A549 (cell line): ENCODE measurements around the gene DBR1. TPM values are rescaled to one million over a fixed set of nuclear protein-coding genes. Genes with fewer than 3 reads are reported as not detected.

ENCODE experiments used
- ATAC-seq, 2 experiments: fragments of 200-7000 bp in 1 of 2; fragments of >200 bp in 1 of 2; cut with Nextera tagmentation in 1 of 2; cut with Tn5 transposase in 1 of 2; 3 replicates each; pipeline versions ENCODE4 v1.8.0 to v1.9.1; 2018 to 2020; ENCODE audit warnings: mild to moderate bottlenecking in 1 of 2, moderate library complexity in 1 of 2
- CTCF ChIA-PET: fragments of 300-600 bp; sonication (Branson Sonifier 250); formaldehyde crosslinking; extraction: SDS; loops from one replicate; lab custom pipeline; 2021; ENCODE audit warnings: antibody characterized with exemption, inconsistent platforms; lab: Yijun Ruan, JAX
- POLR2A ChIA-PET: fragments of 350-600 bp; formaldehyde crosslinking; extraction: SDS; loops from one replicate; lab custom pipeline; 2021; ENCODE audit warnings: antibody characterized with exemption, inconsistent platforms; lab: Yijun Ruan, JAX
- DNase-seq, 2 experiments: peaks; one replicate each; pipeline versions ENCODE4 v3.0.0 to v3.0.0-alpha.2; 2011 to 2016; ENCODE audit warnings: low read depth in 1 of 2, low spot score in 1 of 2
- FAIRE-seq: peaks from 2 replicates; lab custom pipeline; 2011; peaks lifted over from hg19 to GRCh38; lab: Jason Lieb, UNC
- H3K27ac ChIP-seq, 2 experiments: fragments of >200 bp; sonication (Bioruptor Twin); formaldehyde crosslinking; 3 replicates each; pipeline ENCODE4 v1.5.1; 2016 to 2017
- H3K4me1 ChIP-seq: fragments of >200 bp; sonication (Bioruptor Twin); formaldehyde crosslinking; 3 replicates; pipeline ENCODE4 v1.6.1; 2016
- H3K4me2 ChIP-seq: fragments of >200 bp; sonication (Bioruptor Twin); formaldehyde crosslinking; 3 replicates; pipeline ENCODE4 v1.6.1; 2016
- H3K4me3 ChIP-seq: fragments of >200 bp; sonication (Bioruptor Twin); formaldehyde crosslinking; 3 replicates; pipeline ENCODE4 v1.5.1; 2016
- H3K9me3 ChIP-seq: fragments of >200 bp; sonication (Bioruptor Twin); formaldehyde crosslinking; 3 replicates; pipeline ENCODE4 v1.6.1; 2016
- CHD2 ChIP-seq: fragments of 150-350 bp; IDR thresholded peaks from 2 replicates; pipeline ENCODE4 v1.6.1; 2014; ENCODE audit warnings: low read length; ENCODE audit not compliant: partially characterized antibody
- FOSL2 ChIP-seq, 2 experiments: fragments of 450-650 bp in 1 of 2; fragments of >200 bp in 1 of 2; sonication (Bioruptor Twin) in 1 of 2; formaldehyde crosslinking; IDR thresholded peaks; 2 replicates each; pipeline versions ENCODE4 v1.5.0 to v1.6.1; 2016 to 2020; ENCODE audit warnings: mild to moderate bottlenecking in 1 of 2, moderate library complexity in 1 of 2
- JUN ChIP-seq, 2 experiments: fragments of >200 bp; sonication (Bioruptor Twin); formaldehyde crosslinking; IDR thresholded peaks; 2 replicates in 1 of 2; 3 replicates in 1 of 2; pipeline ENCODE4 v1.6.1; 2016 to 2017
- JUNB ChIP-seq: fragments of >200 bp; sonication (Bioruptor Twin); formaldehyde crosslinking; IDR thresholded peaks from 2 replicates; pipeline ENCODE4 v1.6.1; 2016
- NFE2L2 ChIP-seq: fragments of 150-350 bp; conservative IDR thresholded peaks from 2 replicates; pipeline ENCODE4 v1.6.1; 2014; ENCODE audit warnings: low read length
- PHF8 ChIP-seq: fragments of 200-600 bp; sonication (generic); IDR thresholded peaks from 2 replicates; pipeline ENCODE4 v1.6.1; 2016; ENCODE audit warnings: low read depth, mild to moderate bottlenecking, antibody characterized with exemption, moderate library complexity, borderline replicate concordance
- POLR2A ChIP-seq: IDR thresholded peaks from 2 replicates; pipeline ENCODE4 v1.6.1; 2012; ENCODE audit warnings: mild to moderate bottlenecking, low read length
- SREBF2 ChIP-seq: fragments of 450-650 bp; IDR thresholded peaks from 2 replicates; pipeline ENCODE4 v1.6.1; 2014; ENCODE audit warnings: mild to moderate bottlenecking, moderate library complexity
- ZFP36 ChIP-seq: fragments of 450-650 bp; IDR thresholded peaks from 2 replicates; pipeline ENCODE4 v1.6.1; 2014; ENCODE audit warnings: borderline replicate concordance; ENCODE audit not compliant: partially characterized antibody
- ZNF302 ChIP-seq: fragments of 250-450 bp; sonication (Bioruptor Pico); IDR thresholded peaks from 2 replicates; pipeline ENCODE4 v1.9.0; 2021; ENCODE audit warnings: inconsistent platforms, mild to moderate bottlenecking, moderate library complexity
- WGBS: methylation state at CpG from one replicate; pipeline ENCODE4 v1.1.6; 2017; ENCODE audit errors: missing lambda C conversion rate; 5-methylcytosine and 5-hydroxymethylcytosine counted together
- polyA minus RNA-seq: library from RNA; depleted of rRNA, polyadenylated mRNA; stranded (reverse); fragments of >200 nt; gene quantifications from 2 replicates; pipeline ENCODE4 v1.2.3, GENCODE V29; 2011; rRNA and poly(A)+ RNA removed
- polyA plus RNA-seq, 4 experiments: library from polyadenylated mRNA; depleted of rRNA in 3 of 4; stranded (reverse); fragments of >200 nt; fragmentation: RNase III in 1 of 4; extraction: RNeasy Plus Mini Kit Qiagen cat#74134 plus additional on column Dnase treatment in 1 of 4; gene quantifications; 2 replicates in 3 of 4; 3 replicates in 1 of 4; pipeline ENCODE4 v1.2.3, GENCODE V29; 2011 to 2017
- TF ChIP-seq, protein P1 (sequence below): IDR thresholded peaks from 2 replicates; pipeline ENCODE4 v1.6.1; 2012
- TF ChIP-seq, protein P2 (sequence below): fragments of >200 bp; sonication (Bioruptor Twin); formaldehyde crosslinking; IDR thresholded peaks from 3 replicates; pipeline ENCODE4 v1.6.1; 2016
- TF ChIP-seq, protein P3 (sequence below): fragments of 200-600 bp; sonication (generic); IDR thresholded peaks from 2 replicates; pipeline ENCODE4 v1.6.1; 2016; ENCODE audit warnings: antibody characterized with exemption, mild to moderate bottlenecking, moderate library complexity

The DBR1 gene, protein sequence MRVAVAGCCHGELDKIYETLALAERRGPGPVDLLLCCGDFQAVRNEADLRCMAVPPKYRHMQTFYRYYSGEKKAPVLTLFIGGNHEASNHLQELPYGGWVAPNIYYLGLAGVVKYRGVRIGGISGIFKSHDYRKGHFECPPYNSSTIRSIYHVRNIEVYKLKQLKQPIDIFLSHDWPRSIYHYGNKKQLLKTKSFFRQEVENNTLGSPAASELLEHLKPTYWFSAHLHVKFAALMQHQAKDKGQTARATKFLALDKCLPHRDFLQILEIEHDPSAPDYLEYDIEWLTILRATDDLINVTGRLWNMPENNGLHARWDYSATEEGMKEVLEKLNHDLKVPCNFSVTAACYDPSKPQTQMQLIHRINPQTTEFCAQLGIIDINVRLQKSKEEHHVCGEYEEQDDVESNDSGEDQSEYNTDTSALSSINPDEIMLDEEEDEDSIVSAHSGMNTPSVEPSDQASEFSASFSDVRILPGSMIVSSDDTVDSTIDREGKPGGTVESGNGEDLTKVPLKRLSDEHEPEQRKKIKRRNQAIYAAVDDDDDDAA
- 11.1 and 14.2 TPM in 2 replicates for polyA plus RNA-seq (2011; rRNA removed)
- polyA plus RNA-seq (2012; cell fraction: cytosol; rRNA removed), result 8.2 and 9.0 TPM in 2 replicates
- polyA plus RNA-seq (2012; cell fraction: nucleus; rRNA removed), result 5.8 and 7.2 TPM in 2 replicates
- polyA plus RNA-seq (2017; fragmentation: RNase III; extraction: RNeasy Plus Mini Kit Qiagen cat#74134 plus additional on column Dnase treatment), result 11.7 to 13.5 TPM (median 13.2 TPM) in 3 replicates
- polyA minus RNA-seq, result 5.7 and 5.8 TPM in 2 replicates

DNA sequence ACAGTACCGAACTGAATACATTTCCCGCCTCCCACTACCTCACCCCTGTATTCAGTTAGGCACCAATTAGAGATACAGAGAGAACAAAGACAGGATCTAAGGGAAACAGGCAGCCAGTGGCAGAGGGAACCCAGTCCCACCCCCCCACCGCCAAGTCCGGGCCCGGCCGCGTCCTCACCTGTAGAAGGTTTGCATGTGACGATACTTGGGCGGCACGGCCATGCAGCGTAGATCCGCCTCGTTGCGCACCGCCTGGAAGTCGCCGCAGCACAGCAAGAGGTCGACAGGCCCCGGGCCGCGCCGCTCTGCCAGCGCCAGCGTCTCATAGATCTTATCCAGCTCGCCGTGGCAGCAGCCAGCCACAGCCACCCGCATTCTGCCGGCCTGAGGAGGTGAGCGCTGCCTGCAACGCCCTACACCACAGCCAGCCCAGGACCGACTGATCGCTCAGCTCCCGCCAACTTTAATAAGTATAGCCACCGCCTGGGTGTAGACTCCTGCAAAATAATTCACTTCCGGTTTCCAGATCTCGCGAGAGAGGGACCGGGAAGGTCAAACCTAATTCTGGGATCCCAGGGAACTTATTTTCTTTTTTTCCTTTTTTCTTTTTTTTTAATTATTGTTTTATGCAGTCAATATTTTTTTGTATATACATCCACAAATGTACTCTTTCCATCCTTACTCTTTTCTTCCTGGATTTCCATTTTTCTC lies at the start of gene DBR1:
Gene DBR1 (minus strand): TSS at position 501 of the 711 bp plus-strand sequence. CDS start 126 bp downstream, at position 375.
- Histone ChIP-seq H3K9me3 (no peaks in the 10 kb centered on the region), H3K4me3 (peak within 1 kb of the TSS; percentile 60), H3K4me2 (peak within 1 kb of the TSS; percentile 89), H3K27ac (peak within 1 kb of the TSS; percentile 83 to 97), H3K4me1 (peaks cover 6% of the 10 kb centered on the region; the same call in 1 of the 3 replicates)
- ATAC-seq (peak; percentile 98), DNase-seq (peak; percentile 73 to 82), FAIRE-seq (no peak)
- ChIA-PET POLR2A (interaction anchor here (0.7 to 1.9 kb wide), 4 partner anchors 12 to 113 kb away, joined by 3 to 6 read pairs (median 4); partner anchors contain the start of genes ARMC8 and DZIP1L), CTCF (interaction anchor here (0.6 kb wide), 1 partner anchor 176 kb away, joined by 4 read pairs; no protein-coding TSS in a partner anchor)
- WGBS, result 0% methylated on average over 13 of the region's 38 CpGs
- TF ChIP-seq, protein P1, sequence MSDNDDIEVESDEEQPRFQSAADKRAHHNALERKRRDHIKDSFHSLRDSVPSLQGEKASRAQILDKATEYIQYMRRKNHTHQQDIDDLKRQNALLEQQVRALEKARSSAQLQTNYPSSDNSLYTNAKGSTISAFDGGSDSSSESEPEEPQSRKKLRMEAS, result peak; percentile 75
- peak; percentile 96 for TF ChIP-seq CHD2
- TF ChIP-seq FOSL2 (IDR thresholded peaks at IDR 0.05), result no peak
- TF ChIP-seq FOSL2 (CRISPR knock-in tag; IDR thresholded peaks at IDR 0.05), result no peak
- peak; percentile 90 for TF ChIP-seq POLR2A
- peak in 1 of 2 experiments; percentile 78; a peak in 3 of 5 replicates for TF ChIP-seq JUN (IDR thresholded peaks at IDR 0.05)
- TF ChIP-seq PHF8, result peak; percentile 70; the same call in 1 of the 2 replicates
- TF ChIP-seq, protein P2, sequence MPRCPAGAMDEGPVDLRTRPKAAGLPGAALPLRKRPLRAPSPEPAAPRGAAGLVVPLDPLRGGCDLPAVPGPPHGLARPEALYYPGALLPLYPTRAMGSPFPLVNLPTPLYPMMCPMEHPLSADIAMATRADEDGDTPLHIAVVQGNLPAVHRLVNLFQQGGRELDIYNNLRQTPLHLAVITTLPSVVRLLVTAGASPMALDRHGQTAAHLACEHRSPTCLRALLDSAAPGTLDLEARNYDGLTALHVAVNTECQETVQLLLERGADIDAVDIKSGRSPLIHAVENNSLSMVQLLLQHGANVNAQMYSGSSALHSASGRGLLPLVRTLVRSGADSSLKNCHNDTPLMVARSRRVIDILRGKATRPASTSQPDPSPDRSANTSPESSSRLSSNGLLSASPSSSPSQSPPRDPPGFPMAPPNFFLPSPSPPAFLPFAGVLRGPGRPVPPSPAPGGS, result 0 out of 3 replicates have a peak, but pooled peaks have one; percentile 37
- TF ChIP-seq, protein P3, sequence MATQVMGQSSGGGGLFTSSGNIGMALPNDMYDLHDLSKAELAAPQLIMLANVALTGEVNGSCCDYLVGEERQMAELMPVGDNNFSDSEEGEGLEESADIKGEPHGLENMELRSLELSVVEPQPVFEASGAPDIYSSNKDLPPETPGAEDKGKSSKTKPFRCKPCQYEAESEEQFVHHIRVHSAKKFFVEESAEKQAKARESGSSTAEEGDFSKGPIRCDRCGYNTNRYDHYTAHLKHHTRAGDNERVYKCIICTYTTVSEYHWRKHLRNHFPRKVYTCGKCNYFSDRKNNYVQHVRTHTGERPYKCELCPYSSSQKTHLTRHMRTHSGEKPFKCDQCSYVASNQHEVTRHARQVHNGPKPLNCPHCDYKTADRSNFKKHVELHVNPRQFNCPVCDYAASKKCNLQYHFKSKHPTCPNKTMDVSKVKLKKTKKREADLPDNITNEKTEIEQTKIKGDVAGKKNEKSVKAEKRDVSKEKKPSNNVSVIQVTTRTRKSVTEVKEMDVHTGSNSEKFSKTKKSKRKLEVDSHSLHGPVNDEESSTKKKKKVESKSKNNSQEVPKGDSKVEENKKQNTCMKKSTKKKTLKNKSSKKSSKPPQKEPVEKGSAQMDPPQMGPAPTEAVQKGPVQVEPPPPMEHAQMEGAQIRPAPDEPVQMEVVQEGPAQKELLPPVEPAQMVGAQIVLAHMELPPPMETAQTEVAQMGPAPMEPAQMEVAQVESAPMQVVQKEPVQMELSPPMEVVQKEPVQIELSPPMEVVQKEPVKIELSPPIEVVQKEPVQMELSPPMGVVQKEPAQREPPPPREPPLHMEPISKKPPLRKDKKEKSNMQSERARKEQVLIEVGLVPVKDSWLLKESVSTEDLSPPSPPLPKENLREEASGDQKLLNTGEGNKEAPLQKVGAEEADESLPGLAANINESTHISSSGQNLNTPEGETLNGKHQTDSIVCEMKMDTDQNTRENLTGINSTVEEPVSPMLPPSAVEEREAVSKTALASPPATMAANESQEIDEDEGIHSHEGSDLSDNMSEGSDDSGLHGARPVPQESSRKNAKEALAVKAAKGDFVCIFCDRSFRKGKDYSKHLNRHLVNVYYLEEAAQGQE, result peak; percentile 99
- TF ChIP-seq ZNF302 (CRISPR knock-in tag), result no peak

DNA sequence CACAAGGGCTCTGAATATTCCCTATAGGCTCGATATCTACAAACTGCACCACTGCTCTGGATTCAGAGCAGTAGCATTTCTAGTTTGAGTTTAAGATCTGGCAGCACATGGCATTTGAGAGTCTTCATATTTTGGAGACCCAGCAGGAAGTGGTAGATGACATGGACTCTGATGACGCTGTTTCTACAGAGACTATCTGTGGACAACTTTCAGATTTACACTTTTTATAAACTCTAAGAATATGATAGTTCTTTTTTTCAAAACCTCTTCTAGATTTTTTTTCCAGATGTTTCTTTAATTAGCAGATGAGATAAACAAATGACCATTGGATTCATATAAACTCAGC lies 48.2 kb upstream of the DBR1 start:
- FAIRE-seq (no peak), DNase-seq (no peak), ATAC-seq (no peak)
- WGBS, result 83% methylated on average over 2 of the region's 2 CpGs
- ChIA-PET POLR2A (no interaction called here), CTCF (interaction anchor here (1.6 kb wide), 1 partner anchor 10 kb away, joined by 3 read pairs; no protein-coding TSS in a partner anchor)
- Histone ChIP-seq H3K4me1 (0 out of 3 replicates have a peak, but pooled peaks cover 7% of the 10 kb centered on the region), H3K27ac (no peak overlapping the region), H3K4me2 (no peak overlapping the region), H3K9me3 (no peaks in the 10 kb centered on the region), H3K4me3 (no peak overlapping the region)
- TF ChIP-seq, protein P2, result no peak
- TF ChIP-seq ZFP36, result no peak
- no peak for TF ChIP-seq ZNF302 (CRISPR knock-in tag)
- TF ChIP-seq SREBF2, result no peak
- no peak for TF ChIP-seq JUNB
- TF ChIP-seq NFE2L2, result no peak
